Nucleus accumbens (tissue), 56 donors: ENCODE data around the gene RACGAP1.

ENCODE experiments used
- DNase-seq, 56 donors: peaks; one replicate each; lab custom pipeline; 2025; lab: John Stamatoyannopoulos, UW

Gene RACGAP1

DNA sequence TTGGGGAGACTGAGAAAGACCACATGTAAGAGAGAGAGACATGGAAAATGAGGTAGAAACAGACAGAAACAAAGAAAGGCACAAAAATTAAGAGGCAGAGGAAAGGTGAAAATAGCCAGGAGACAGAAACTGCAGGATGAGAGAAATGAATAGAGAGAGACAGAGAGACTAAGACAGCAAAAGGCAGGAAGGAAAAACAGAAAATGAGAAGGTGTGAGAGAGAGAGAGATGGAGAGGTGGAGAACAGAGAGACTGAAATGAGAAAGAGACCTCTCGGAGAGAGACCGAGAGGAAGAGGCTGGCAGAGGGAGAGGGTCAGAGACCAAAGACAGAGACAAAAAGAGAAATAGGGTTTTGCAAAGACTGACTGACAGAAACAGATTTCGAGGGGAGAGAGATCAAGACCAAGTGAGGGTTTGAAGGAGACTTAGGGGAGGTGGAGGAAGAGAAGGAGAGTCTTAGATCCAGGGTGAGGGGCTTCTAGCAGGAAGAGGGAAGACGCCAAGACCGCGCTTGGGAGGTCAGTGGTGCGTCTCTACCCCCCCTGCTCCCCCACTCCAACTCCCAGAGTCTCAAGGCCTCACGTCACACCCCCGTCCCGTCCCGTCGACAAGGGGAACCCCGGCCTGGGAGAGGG is 64.7 kb downstream of the RACGAP1 start:
- no peak for DNase-seq

DNA sequence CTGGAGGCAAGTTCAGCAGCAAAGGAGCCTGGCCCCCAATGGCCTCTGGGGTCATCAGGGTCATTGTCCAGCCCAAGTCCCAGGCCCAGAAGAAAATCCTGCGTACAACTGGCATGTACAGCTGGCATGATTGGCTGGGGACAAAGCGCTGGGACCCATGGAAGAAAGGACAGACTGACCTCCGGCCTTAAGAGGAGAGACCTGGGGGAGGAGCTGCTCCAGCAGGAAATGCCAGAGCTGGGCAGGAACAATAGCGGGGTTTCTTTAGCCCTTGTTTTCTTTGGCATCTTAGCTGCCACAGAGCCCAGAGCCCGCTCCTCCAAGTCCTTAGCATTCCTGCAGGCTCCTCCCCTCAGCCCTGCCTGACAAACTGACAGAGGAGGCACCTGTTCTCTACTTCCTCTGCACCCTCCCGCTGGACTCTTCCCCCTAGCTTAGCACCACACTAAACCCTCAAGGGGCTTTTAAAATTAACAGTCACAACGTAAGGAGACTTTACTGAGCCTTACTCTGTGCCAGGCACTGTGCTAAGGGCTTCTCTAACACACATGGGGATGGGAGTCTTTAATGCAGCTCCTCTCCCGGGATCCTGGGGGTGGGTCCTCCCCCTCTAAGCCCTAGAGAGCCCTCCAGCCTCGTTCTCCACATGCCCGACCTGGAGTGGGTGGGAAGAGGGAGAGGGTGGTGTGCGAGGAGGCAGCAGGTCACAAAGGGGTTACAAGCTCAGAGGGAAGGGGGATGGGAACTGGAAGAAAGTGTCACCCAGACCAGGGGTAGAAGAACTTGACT is 65.4 kb downstream of the RACGAP1 start:
- DNase-seq: no peak

DNA sequence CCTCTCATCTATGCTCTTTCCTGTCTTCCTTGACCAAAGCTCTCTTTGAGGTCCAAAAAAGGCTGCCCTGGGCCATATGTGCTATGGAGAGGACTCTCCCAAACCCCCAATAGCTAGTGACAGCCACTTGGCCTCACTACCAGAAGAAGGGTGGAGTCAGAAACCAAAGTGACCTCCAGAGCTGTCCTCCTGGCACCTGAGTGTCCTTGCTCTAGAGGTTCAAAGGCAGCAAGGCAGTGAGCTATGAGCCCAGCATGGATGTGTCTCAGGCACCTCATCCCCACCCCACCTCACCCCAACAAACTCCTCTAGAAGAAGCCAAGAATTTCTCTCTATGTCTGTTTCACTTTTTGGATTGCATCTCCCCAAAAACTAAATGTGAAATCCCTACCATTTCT is 67.7 kb downstream of the RACGAP1 start:
- no peak for DNase-seq

GRCh38 chr12:49956663-49957569 is 68.4 kb downstream of the RACGAP1 start:
- no peak for DNase-seq

- no peak for DNase-seq
Measured at GRCh38 chr12:49955899-49956662, 69.2 kb downstream of the RACGAP1 start.

- DNase-seq: no peak
Measured at GRCh38 chr12:49954863-49955830, 70.1 kb downstream of the RACGAP1 start.

DNA sequence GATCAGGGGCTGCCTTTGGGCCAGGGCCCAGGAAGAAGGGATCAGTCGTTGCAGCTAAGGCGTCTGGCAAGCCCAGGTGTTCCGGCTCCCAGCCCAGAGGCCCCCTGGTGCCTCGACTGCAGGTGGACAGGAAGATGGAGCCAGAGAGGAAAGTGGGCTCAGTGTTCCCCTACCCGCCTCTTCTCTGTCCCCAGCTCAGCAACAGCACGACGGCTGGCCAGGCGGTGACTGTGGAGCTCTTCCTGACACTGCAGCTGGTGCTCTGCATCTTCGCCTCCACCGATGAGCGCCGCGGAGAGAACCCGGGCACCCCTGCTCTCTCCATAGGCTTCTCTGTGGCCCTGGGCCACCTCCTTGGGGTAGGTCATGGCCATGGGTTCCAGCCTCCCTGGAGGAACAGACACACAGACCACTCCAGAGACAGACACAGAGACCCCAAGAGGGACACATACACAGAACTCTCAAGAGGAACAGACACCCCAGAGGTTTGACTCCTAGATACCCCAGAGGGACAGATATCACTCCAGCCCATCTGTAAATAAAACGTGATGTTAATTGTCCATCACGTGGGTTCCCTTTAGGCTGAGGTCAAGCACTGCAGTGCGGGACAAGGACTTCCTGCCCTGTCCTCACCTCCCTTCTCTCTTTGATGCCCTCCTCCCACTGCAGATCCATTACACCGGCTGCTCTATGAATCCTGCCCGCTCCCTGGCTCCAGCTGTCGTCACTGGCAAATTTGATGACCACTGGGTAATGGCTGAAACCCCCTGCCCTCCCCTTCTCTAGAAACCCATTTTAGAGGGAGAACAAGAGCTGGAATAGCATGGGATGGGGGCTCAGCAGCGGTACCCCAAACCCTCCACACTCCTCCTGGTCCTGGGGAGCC is 71.1 kb downstream of the RACGAP1 start:
- DNase-seq: no peak

- no peak for DNase-seq
Measured at GRCh38 chr12:49953151-49953550, 72.1 kb downstream of the RACGAP1 start.

GRCh38 chr12:49952391-49953055 is 72.8 kb downstream of the RACGAP1 start:
- no peak for DNase-seq

DNA sequence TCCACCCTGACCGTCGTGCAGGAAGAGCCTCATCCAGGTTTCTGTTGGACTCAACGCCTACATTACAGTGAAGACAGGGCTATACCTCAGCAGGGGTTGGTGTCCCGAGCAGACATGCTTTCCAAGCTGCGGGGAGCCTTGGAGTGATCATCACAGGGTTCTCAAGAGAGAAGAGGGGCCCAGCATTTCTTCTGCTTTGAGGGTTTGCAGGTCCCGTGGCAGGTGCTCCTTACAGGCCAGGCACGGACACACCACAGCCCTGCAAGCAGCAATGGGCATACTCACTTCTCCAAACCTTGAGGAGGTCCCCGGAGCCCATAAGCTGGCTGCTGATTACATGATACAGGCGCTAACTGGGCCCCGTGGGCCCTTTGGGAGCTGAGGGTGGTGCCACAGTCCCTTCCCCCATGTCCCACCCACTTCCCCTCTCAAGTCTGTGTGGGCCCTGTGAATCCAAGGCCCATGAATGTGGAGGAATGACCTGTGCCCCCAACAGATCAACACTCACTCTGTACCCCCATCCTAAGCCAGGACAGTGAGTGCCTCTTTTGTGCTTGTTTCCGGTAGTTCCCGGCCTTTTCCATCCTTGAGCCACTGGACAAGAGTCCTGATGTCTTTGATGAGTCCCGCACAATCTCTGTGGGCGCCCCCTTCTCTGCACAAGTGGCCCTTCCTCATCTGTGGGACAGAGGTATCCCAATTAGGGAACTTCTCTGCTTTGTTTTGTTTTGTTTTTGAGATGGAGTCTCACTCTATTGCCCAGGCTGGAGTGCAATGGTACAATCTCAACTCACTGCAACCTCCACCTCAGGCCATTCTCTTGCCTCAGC is 73.7 kb downstream of the RACGAP1 start:
- no peak for DNase-seq

- no peak for DNase-seq
Measured at GRCh38 chr12:49950273-49951251, 74.7 kb downstream of the RACGAP1 start, which contains the start of gene AQP2. TSS of gene AQP2 (plus strand) at chr12:49950737. CDS start at chr12:49950831, 94 bp downstream.

DNA sequence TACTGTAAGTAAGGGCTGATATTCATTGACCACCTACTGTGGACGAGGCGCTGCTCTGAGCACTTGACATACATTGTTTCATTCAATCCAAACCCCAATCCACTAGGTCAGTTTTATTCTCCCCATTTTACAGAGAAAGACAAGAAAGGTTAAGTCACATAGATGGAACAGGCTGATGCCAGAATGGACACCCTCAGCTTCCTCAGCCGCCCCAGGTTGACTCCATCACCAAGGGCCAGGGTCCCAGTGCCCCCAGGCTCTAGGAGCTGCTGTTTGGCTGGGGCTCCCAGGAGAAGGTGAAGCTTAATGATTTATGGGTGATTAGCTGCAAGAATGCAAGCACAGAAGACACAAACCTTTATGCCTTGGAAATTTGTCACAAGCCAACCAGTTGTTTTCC is 75.4 kb downstream of the RACGAP1 start:
- no peak for DNase-seq

DNA sequence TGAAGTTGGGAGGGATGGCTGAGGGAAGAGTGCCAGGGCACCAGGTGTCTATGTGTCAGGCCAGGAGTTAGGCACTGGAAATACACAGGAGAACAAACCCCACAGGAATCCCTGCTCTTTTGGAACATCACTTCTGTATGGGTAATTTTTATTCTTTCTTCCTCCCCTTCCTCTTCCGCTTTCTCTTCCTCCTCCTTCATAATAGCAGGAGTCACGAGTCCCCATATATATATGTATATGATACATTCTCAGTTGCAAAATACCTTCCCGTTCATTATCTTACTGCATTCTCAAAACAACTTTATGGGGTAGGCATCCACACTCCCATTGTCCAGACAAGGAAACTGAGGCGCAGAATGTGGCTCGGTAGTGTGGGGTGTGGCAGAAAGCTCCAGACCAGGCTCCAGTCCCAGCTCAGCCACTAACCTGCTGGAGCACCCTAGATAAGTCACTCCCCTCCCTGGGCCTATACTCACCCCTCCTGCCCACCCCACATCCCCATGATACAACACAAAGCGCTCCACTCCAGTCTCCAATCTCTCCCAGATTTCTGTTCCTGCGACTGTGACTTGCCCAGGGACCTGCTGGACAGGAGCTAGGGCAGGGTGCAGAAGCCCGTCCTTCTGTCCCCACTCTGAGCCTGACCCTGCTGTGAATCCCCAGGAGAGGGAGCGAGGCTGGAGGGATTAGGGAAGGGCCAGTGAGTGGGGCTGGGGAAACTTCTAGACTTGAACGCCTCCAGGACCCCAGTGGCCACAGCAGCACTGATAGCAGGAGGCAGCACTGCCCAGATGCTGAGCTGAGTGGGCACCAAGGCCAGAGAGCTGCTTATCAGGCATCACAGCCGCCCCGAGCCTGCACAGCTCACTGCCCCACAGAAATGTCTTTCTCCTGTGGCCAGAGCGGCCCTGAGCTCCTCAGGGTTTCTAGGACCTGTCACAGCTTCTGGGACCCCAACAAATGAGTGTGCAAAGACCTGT is 76.1 kb downstream of the RACGAP1 start:
- no peak for DNase-seq

GRCh38 chr12:49947593-49948226 is 77.6 kb downstream of the RACGAP1 start:
- DNase-seq: no peak
